Measurements from ENCODE around the gene UBE2E2.
A peak's percentile ranks its signal among the peaks of the same experiment; 100 is the strongest.

The UBE2E2 gene

GRCh38 chr3:23487015-23487414, 283.9 kb downstream of the UBE2E2 start:
- DNase-seq, result no peak

- no peak for DNase-seq
Measured at GRCh38 chr3:23488618-23489017, 285.5 kb downstream of the UBE2E2 start.

DNA sequence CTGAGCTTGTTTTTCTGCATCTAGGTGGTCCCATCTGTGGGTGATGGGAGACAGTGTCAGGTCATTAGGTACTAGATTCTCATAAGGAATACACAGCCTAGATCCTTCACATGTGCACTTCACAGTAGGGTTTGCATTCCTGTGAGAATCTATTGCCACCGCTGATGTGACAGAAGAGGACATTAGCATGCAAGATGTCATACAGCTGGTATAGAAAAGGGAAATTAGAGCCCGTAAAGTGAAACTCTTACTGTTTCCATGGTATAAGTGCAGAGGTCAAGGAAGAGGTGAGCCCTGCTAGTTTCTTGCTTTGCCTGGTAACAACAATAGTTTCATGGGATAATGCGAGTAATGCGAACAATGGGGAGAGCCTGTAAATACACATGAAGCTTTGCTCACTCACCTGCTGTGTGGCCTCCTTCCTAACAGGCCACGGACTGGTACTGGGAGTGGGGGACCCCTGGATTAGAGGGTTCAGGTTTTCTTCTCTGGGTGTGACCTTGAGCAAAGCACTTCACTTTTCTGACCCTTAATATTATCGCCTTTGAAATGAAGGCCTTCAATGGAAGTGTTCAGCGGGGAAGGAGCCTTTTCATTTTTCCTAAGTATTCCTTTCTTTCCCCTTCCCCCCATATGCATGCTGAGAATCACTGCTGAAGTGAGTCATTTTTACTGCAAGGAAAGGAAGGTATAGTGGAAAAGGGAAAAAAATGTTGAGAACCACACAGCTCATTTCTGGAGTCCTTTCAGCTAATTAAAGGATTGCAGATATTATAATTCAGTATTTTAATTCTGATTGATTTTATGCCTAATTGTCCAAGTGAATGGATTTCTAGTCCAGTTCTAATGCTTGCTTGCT, 286.4 kb downstream of the UBE2E2 start:
- DNase-seq, result no peak

- DNase-seq, result no peak
Measured at GRCh38 chr3:23490459-23490858, 287.3 kb downstream of the UBE2E2 start.

DNA sequence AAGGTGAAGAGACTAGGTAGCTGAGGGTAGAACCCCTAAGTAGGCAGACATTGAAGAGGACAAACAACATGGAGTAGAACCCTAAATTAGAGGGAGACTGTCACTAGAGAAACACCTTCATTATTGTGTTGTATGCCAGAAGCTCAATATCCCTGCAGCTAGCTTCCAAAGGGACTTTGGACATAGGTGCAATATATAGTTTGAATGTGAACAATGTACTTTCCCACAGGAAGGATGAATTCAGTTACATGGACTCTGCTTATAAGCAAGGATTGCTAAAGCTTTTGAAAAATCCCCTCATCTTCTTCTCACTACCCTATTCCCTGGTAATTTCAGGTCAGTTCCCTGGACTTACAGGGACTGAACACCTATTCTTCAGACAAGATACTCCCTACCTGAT, 288.9 kb downstream of the UBE2E2 start:
- DNase-seq, result no peak

DNA sequence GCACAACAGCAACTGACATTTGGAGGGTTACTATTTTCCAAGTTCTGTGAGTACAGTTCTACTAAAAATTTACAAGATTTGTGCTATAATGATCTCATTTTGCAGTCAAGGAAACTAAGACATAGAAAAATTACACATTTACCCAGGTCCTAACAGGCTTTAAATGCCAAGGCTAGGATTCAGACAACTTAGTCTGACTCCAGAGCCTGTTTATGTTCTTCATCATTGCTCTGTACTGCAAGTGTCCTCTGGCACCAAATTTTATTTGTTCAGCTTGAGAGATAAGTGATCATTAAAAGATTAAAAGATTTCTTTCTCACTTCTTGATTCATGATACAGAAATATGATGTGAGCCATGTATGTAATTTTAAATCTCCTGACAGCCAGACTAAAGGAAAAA, 290.8 kb downstream of the UBE2E2 start:
- peak in 1 of 3 experiments; percentile 26 for DNase-seq

DNA sequence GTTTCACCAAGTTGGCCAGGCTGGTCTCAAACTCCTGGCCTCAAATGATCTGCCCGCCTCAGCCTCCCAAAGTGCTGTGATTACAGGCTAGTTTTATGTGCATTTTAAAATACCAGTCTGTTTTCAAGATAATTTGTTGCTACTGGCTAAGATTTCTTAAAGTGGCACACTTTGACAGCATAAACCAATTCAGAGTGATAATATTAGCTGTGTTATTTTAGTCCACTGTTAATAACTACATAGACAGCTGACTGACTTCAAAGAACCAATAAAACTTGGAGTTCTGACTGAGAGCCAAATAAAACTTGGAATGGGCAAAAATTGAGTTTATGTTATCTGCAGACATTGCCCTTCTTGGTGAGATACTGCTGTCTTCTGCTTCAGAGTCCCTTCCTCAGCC, 291.8 kb downstream of the UBE2E2 start:
- DNase-seq, result no peak

DNA sequence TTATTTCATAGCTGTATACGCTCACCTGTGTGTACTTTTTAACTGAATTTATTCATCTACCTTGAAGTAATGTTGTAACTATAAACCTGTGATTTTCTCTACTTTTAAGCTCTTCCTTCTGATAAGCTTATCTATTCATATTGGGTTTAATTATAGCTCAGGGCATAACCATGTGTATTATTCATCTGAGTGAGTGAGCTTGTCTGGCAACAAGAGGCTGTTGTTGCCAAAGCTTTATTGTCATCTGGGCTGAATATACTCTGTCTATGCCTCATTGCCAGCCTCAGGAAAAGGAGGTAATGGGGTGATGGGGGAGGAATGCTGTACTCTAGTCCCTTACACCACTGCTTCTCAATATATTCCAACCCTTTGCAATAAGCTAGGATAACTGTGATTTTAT, 292.4 kb downstream of the UBE2E2 start:
- DNase-seq, result peak in 1 of 3 experiments; percentile 21

GRCh38 chr3:23496165-23496564, 293.0 kb downstream of the UBE2E2 start:
- DNase-seq, result no peak

DNA sequence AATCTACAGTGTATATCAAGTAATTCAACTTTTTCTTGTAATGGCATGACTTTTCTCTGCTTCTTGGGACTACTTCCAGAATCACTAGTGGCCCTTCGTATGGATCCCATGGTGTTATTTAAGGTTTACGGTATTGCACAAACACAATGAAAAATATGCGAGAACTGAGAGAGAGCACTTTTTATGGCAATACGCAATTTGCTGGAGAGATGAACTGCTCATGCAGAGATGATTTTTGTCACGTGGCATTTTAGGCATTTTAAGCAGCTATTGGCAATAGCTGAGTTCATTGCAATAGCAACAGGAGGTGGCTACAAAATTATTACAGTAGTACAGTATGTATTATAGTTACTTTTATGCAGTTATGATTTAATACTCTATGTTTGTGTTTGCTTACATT, 294.0 kb downstream of the UBE2E2 start:
- DNase-seq, result no peak

DNA sequence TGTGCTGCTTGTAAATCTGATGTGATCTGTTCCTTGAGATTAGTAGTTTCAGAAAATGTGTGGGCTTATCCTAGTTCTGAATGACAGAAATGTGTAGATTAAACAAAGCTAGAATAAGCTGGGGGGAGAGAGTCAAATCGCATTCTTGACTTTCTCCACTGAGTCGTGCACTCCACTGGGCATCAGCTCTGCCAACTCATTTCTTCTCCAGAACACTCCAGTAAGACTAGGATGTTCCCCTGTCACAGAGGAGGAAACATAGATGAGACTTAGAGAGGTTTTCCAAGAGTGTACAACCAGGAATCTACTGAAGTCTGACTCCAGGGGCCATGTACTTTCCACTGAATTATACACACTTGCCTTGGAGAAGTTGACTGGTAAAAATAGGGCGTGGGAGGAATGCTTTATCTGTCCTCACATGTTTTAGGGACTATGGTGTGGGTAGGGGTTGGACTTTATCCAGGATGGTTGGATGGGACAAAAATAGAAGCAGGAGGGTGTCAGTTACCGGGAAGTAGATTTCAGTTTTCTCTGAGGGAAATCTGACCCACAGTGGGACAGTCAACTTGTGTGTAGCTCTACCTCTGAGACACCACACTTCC, 298.2 kb downstream of the UBE2E2 start:
- DNase-seq, result no peak

GRCh38 chr3:23508464-23508863, 305.3 kb downstream of the UBE2E2 start:
- no peak for DNase-seq

- peak in 1 of 3 experiments; percentile 2 for DNase-seq
Measured at GRCh38 chr3:23518441-23518840, 315.3 kb downstream of the UBE2E2 start.

GRCh38 chr3:23519314-23520208, 316.4 kb downstream of the UBE2E2 start:
- no peak for DNase-seq

GRCh38 chr3:23527326-23527725, 324.2 kb downstream of the UBE2E2 start:
- no peak for DNase-seq

DNA sequence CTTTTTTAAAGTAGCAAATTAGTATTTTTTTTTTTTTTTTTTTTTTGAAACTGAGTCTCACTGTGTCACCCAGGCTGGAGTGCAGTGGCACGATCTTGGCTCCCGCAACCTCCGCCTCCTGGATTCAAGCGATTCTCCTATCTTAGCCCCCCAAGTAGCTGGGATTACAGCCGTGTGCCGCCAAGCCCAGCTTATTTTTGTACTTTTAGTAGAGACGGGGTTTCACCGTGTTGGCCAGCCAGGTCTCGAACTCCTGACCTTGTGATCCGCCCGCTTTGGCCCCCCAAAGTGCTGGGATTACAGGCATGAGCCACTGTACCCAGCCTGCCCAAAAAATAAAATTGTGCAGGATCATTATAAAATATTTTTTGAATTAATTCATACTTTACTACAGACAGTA, 330.5 kb downstream of the UBE2E2 start:
- DNase-seq, result no peak

DNA sequence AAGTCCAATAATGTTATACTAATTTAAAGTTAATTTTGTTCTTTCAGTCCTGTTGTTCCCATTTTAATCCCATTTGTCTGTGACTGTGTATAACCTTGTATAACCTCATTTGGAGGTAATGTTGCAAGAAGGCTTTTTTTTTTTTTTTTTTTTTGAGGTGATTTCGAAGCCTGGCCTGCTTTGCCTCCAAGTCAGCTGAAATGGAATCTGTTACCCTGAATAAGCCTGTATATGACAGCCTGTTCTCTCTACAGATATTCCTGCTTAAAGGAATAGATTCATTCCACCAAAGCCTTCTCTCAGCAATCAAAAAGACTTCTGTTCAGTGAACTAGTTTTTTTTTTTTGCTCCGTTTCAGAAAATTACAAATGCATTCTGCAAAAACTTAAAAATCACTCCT, 330.9 kb downstream of the UBE2E2 start:
- no peak for DNase-seq

GRCh38 chr3:23537101-23537551, 334.0 kb downstream of the UBE2E2 start:
- DNase-seq, result peak in 2 of 3 experiments; percentile 36 to 74

- DNase-seq, result no peak
Measured at GRCh38 chr3:23539185-23539584, 336.1 kb downstream of the UBE2E2 start.

- DNase-seq, result no peak
Measured at GRCh38 chr3:23540600-23540999, 337.5 kb downstream of the UBE2E2 start.

- no peak for DNase-seq
Measured at GRCh38 chr3:23542079-23542478, 339.0 kb downstream of the UBE2E2 start.

DNA sequence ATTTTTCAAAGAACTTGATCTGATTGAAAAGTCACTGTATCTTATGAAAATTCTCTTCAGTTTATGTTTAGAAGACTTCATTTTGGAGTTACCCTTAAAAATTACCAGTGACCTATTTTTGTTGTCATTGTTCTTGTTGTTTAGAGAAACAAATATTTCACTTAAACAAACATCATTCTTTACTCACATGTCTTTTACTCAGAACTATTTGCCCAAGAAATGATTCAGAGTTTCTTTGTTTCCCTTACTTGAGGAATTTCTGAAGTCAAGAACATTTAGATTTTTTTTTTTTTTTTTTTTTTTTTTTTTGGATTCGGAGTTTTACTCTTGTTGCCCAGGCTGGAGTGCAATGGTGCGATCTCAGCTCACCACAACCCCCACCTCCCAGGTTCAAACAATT, 343.1 kb downstream of the UBE2E2 start:
- no peak for DNase-seq

DNA sequence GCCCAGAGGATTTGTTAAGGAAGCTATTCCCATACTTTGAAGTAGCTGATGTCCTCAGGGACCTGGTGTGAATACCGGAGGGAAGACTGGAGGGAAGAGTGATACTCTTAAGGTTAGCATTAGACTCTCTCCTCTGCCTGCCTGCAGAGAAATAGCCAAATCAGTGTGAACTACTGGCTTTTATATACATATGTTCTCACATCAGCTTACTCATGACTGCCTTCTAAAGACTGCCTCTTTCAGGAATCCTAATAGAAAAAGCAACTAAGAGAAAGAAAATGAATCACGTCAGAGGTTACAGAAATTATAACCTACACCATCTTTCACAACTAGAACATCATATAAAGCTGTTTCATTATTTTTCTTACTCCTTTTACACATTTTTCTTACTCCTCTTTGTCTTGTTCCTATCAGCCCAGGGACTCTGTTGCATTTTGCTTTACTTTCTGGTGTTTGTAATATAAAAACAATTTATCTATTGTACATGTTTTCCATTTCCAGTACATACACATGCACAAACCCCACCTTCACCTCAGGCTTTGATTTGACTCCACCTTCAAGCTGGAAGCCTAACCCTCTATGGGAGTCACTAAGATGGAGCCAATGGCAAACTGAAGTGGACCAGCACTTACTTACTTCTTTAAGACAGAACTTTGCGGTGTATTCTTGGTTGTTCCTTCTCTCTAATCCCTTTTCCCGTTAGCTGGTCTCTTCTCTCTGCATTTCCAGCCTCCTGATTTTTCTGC, 345.0 kb downstream of the UBE2E2 start:
- no peak for DNase-seq
